Measurements from ENCODE around the gene AMZ1. TPM values are rescaled to one million over a fixed set of nuclear protein-coding genes. Genes with fewer than 3 reads are reported as not detected.

Gene AMZ1, protein sequence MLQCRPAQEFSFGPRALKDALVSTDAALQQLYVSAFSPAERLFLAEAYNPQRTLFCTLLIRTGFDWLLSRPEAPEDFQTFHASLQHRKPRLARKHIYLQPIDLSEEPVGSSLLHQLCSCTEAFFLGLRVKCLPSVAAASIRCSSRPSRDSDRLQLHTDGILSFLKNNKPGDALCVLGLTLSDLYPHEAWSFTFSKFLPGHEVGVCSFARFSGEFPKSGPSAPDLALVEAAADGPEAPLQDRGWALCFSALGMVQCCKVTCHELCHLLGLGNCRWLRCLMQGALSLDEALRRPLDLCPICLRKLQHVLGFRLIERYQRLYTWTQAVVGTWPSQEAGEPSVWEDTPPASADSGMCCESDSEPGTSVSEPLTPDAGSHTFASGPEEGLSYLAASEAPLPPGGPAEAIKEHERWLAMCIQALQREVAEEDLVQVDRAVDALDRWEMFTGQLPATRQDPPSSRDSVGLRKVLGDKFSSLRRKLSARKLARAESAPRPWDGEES
- total RNA-seq = 0.14 TPM in 1 of 2 replicates, not detected in the other

DNA sequence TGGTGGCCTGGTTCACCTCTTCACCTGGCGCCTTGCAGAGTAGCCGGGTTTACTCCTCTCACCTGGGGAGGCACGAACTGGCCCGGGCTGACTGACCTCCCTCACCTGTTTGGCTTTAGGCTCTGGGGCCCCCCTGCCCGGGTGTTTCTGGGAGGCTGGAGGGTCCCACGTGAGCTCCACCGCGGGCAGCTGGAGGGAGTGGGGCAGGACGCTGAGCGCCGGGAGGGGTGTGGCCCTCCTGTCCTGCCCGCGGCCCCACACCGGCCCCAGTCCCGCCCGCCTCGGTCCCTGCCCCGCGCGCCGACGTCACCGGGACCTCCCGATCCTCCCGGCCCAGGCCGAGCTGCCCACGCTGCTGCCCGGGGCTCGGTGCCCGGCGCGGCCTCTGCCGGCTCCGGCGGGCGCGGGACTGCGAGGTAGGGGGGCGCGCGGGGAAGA lies at the start of gene AMZ1:
AMZ1 (plus strand) TSS at position 322 of the 438 bp plus-strand sequence. CDS start 12,250 bp downstream, outside the sequence.

Other genes with a start within 250 kb of the AMZ1 start
- not detected in 2 replicates for gene GRIFIN, start 211.8 kb upstream of the AMZ1 start, total RNA-seq
- gene LFNG, start 168.4 kb upstream of the AMZ1 start, total RNA-seq = 8.8 and 10.8 TPM in 2 replicates
- 21.3 and 24.9 TPM in 2 replicates for gene BRAT1, start 132.7 kb upstream of the AMZ1 start, total RNA-seq
- 9.9 and 15.0 TPM in 2 replicates for gene IQCE, start 129.2 kb upstream of the AMZ1 start, total RNA-seq
- gene TTYH3, start 56.2 kb upstream of the AMZ1 start, total RNA-seq = 68.9 and 79.8 TPM in 2 replicates
- 30.7 and 34.9 TPM in 2 replicates for gene GNA12, start 156.1 kb downstream of the AMZ1 start, total RNA-seq

All from thoracic aorta endothelial cell (primary cell).